NCI-H2107 treated with DMSO at 0.1 percent for 48 hours (cell line): ENCODE measurements around the gene FICD.

Experiments
- DNase-seq: peaks from one replicate; lab custom pipeline; 2025; ENCODE audit not compliant: unreplicated experiment; lab: John Stamatoyannopoulos, UW

FICD gene

DNA sequence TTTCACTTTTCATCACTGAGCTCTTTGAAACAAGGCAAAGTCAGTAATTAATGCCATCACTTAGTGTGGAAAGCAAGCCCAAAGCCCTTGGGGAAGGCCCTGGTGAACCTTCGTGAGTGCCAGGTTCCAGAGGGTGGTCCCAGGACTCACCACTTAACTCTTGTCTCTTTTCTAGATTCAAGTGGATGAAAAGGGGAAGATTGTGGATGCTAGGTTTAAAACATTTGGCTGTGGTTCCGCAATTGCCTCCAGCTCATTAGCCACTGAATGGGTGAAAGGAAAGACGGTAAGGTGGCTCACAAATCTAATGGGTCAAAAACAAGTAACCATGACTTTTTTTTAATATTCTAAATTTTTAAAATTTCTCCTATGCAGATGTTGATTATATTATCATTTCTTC, 50.1 kb downstream of the FICD start:
- no peak for DNase-seq

DNA sequence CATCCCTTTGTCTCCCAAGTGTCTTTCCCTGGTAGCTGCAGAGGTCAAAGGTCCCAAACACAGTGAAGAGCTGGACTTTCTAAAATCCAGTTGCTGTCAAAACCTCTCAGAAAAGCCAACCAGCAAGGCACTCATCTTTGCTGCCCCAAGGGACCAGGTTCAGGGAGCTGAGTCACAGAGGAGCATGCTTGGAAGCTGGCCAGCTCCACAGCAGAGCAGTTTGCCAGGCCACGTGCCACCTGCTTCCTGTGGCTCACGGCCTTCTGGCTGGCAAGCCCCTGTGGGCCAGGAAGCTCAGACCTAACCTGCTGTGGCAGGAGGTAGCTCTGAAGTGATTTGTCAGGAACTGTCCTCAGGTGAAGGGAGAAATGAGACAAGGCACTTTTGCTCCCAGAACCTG, 50.9 kb downstream of the FICD start:
- DNase-seq, result peak; percentile 93

DNA sequence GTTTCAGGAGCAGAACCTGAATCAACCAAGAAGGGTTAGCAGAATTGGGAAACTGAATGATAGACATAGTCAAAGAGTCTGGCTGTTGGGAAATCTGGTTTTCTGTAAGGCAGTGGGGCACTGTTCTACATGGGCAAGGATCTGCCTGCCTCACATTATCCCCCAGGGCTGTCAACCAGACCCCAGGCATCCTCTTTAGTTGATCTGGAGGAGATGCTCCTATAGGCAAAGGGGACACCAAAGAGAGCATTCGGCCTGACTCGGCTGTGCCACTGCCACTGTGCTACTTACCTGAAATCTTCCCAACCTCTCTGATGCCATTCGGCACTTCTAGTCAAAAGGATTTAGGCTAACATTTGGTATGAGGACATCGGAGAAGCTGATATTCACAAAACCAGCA, 51.4 kb downstream of the FICD start:
- DNase-seq, result no peak

- DNase-seq, result peak; percentile 16
Measured at GRCh38 chr12:108567406-108568337, 52.6 kb downstream of the FICD start.

DNA sequence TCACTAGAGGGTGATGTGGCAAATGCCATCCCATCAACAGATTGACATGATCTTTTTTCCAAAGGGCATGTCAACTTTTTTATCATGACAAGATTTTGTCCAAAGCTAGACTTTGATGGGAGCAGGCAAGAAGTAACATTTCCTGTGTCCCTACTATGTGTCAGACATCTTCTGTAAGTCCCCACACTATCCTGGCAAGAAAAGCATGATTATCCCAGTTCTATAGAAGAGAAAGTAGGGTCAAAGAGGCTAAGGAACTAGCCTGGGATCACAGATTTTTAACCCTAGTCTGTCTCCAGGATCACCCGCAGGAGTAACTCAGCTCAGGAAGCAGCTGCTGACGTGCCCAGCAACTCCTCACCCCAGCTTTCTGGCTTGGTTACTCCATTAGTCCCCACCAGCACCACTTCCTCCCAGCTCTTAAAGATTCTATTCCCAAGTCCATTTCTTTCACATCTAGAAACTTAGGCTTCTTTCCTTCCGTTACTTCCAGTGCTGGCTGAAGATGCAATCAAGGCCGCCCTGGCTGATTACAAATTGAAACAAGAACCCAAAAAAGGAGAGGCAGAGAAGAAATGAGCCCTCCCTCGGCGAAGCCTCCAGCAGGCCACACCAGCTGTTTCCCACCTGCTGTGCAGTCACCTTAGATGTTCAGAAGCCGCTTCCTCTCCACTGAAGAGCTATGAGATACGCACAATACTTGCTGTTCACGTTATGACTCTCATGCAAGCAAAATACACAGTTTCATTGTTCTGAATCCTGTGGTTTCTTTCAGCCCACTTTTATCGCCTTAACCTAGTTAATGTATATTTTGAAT, 53.5 kb downstream of the FICD start:
- DNase-seq, result peak; percentile 97
